Nephron (organoid): ENCODE data around the gene MED26.

Experiments
- H3K27ac Mint-ChIP-seq, 3 experiments: 2 replicates each; pipeline ENCODE4 v1.8.0; 2020; ENCODE audit warnings: mixed read lengths in 3 of 3, mild to moderate bottlenecking in 2 of 3, moderate library complexity in 1 of 3
- H3K27me3 Mint-ChIP-seq: 2 replicates; pipeline ENCODE4 v1.8.0; 2021; ENCODE audit warnings: low read depth, mild to moderate bottlenecking, moderate library complexity, mixed read lengths
- H3K36me3 Mint-ChIP-seq: 2 replicates; pipeline ENCODE4 v1.8.0; 2020; ENCODE audit warnings: low read depth, mixed read lengths
- H3K4me1 Mint-ChIP-seq: 2 replicates; pipeline ENCODE4 v1.8.0; 2020; ENCODE audit warnings: mixed read lengths
- H3K4me3 Mint-ChIP-seq, 3 experiments: 2 replicates each; pipeline ENCODE4 v1.8.0; 2020; ENCODE audit warnings: mild to moderate bottlenecking in 3 of 3, mixed read lengths in 3 of 3, moderate library complexity in 2 of 3
- H3K9me3 Mint-ChIP-seq: 2 replicates; pipeline ENCODE4 v1.8.0; 2020; ENCODE audit warnings: mixed read lengths
- CTCF ChIP-seq, 3 experiments: fragments of 200-600 bp; sonication (generic); IDR thresholded peaks; one replicate each; pipeline ENCODE4 v1.5.0; 2021; ENCODE audit warnings: antibody characterized with exemption in 3 of 3; ENCODE audit not compliant: unreplicated experiment in 3 of 3

MED26 gene

GRCh38 chr19:16623066-16623465, 4.9 kb downstream of the MED26 start:
- Mint-ChIP-seq H3K27me3 (no peaks in the 10 kb centered on the region), H3K36me3 (peaks cover 4% of the 10 kb centered on the region), H3K4me3 (no peak overlapping the region), H3K27ac (no peak overlapping the region), H3K4me1 (peaks cover 31% of the 10 kb centered on the region), H3K9me3 (no peaks in the 10 kb centered on the region)
- no peak for TF ChIP-seq CTCF (IDR thresholded peaks at IDR 0.05; ENCODE audit: unreplicated experiment in 3 of 3)

- Mint-ChIP-seq H3K27me3 (no peaks in the 10 kb centered on the region), H3K27ac (no peak overlapping the region), H3K36me3 (peaks cover 4% of the 10 kb centered on the region), H3K9me3 (no peaks in the 10 kb centered on the region), H3K4me3 (no peak overlapping the region), H3K4me1 (peaks cover 28% of the 10 kb centered on the region)
- TF ChIP-seq CTCF (IDR thresholded peaks at IDR 0.05; ENCODE audit: unreplicated experiment in 3 of 3), result no peak
These were observed 6.7 kb downstream of the MED26 start for GRCh38 chr19:16621165-16621800.

- Mint-ChIP-seq H3K27me3 (no peaks in the 10 kb centered on the region), H3K27ac (no peak overlapping the region), H3K4me1 (peaks cover 23% of the 10 kb centered on the region), H3K36me3 (peaks cover 4% of the 10 kb centered on the region), H3K4me3 (no peak overlapping the region), H3K9me3 (no peaks in the 10 kb centered on the region)
- no peak for TF ChIP-seq CTCF (IDR thresholded peaks at IDR 0.05; ENCODE audit: unreplicated experiment in 3 of 3)
These were observed 7.4 kb downstream of the MED26 start for GRCh38 chr19:16620584-16620983.

- Mint-ChIP-seq H3K36me3 (no peaks in the 10 kb centered on the region), H3K4me3 (no peak overlapping the region), H3K4me1 (peaks cover 18% of the 10 kb centered on the region), H3K9me3 (no peaks in the 10 kb centered on the region), H3K27me3 (no peaks in the 10 kb centered on the region), H3K27ac (no peak overlapping the region)
- no peak for TF ChIP-seq CTCF (IDR thresholded peaks at IDR 0.05; ENCODE audit: unreplicated experiment in 3 of 3)
These were observed 8.0 kb downstream of the MED26 start for GRCh38 chr19:16620018-16620417.

GRCh38 chr19:16619457-16619856, 8.5 kb downstream of the MED26 start:
- no peak overlapping the region for H3K27ac Mint-ChIP-seq
- no peaks in the 10 kb centered on the region for H3K36me3 Mint-ChIP-seq
- no peaks in the 10 kb centered on the region for H3K27me3 Mint-ChIP-seq
- H3K9me3 Mint-ChIP-seq, result no peaks in the 10 kb centered on the region
- TF ChIP-seq CTCF (IDR thresholded peaks at IDR 0.05; ENCODE audit: unreplicated experiment in 3 of 3), result no peak
- no peak overlapping the region for H3K4me3 Mint-ChIP-seq
- H3K4me1 Mint-ChIP-seq, result peaks cover 18% of the 10 kb centered on the region

GRCh38 chr19:16618248-16618647, 9.8 kb downstream of the MED26 start:
- Mint-ChIP-seq H3K36me3 (no peaks in the 10 kb centered on the region), H3K27me3 (no peaks in the 10 kb centered on the region), H3K27ac (no peak overlapping the region), H3K4me1 (peaks cover 19% of the 10 kb centered on the region), H3K4me3 (no peak overlapping the region), H3K9me3 (no peaks in the 10 kb centered on the region)
- no peak for TF ChIP-seq CTCF (IDR thresholded peaks at IDR 0.05; ENCODE audit: unreplicated experiment in 3 of 3)
